Right renal cortex interstitium (tissue), 3 donors: ENCODE data around the gene ADAM10. TPM values are rescaled to one million over a fixed set of nuclear protein-coding genes. Genes with fewer than 3 reads are reported as not detected.

ENCODE experiments used
- DNase-seq, 3 donors: peaks; one replicate each; pipeline ENCODE4 v3.0.0-alpha.2; 2013; ENCODE audit warnings: low read depth in 3 of 3, low spot score in 2 of 3
- polyA plus RNA-seq, 3 donors: library from polyadenylated mRNA; unstranded; fragments of 120-200 nt; gene quantifications; one replicate each; pipeline ENCODE4 v1.2.1, GENCODE V29; 2013; ENCODE audit not compliant: insufficient read length in 3 of 3

ADAM10 gene
- polyA plus RNA-seq, 3 donors = 266 to 284 (median 277) TPM

DNA sequence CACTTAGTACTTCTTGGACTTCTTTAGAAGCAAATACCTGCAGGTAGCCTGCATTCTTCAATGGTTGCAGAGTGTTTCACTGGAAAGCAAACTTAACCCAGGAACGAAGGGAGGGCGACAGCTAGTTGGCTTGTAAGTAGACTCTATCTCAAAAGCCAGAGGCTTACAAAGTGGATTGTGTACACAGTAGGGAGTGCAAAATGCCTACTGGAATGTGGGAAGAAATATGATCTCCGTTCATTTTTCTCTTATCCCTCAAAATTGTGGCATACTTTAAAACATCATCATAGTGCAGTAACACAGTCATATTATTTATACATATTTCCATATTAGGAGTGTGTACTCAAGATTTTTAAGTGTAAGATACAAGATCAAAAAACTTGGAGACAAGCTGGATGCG is 162.0 kb downstream of the ADAM10 start:
- DNase-seq = no peak

DNA sequence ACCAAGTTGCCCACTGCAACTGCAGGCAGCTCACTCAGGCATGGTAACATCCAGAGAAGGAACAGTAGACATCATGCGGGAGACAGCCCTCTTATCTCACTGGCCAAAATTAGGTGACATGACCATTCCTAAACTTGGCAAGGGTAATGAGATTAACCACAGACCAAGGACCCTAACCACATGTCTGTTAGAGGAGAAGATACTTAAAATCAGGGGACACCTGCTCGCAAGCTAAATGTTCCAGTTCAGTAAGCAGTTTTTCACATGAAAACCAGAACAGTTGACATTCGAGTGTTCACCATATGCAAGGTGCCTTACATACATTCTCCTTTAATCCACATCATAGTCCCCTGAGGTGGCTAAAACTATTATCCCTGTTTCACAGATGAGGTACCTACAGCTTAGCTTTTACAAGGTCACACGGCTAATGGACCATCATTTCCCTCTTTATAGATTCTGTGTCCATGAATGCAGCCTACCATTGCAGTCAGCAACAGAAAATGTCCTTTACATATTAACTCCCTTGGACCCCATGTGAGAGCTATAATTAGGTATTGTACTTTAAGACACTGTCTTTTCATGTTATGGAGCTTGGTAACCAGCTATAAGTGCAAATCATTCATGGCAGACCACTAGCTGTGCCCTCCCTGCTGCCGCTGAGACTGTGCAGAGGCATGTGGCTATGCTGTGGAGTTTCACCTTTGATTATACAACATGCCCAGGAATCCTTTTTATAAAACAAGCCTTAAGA is 163.6 kb downstream of the ADAM10 start:
- DNase-seq = peak in 1 of 3 donors; percentile 23

DNA sequence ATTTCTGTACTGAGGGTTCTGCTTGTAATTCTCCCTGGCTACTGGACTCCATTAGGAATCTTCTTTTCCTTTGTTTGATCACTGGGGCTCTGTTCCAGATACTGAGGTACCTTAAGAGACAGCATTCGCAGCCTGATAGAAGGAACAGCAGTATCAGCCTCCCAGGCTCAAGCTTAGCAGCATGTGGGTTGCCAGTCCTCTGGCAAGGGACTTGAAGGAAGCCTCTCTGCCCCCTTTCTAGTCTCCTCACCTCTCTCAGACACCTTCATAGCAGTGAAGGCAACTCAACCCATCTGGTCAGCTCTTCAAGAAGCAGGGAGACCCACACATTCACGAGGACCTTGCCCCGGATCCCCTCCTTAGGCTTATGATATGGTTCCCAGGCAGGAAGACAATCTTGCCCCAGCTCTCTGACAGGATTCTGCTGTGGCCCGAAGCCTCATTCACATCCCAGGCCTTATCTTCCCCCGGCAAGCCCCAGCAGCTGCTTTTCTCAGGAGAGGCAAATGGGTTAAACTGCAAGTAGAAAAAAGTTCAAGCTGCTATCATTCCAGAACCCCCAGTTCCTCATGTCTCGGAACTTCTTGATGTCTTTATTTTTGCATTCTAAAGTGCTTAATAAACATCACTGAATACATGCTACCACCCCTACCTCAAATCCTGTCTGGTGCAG is 164.6 kb downstream of the ADAM10 start:
- no peak for DNase-seq

- DNase-seq = no peak
Measured at GRCh38 chr15:58583171-58583908, 166.2 kb downstream of the ADAM10 start.

DNA sequence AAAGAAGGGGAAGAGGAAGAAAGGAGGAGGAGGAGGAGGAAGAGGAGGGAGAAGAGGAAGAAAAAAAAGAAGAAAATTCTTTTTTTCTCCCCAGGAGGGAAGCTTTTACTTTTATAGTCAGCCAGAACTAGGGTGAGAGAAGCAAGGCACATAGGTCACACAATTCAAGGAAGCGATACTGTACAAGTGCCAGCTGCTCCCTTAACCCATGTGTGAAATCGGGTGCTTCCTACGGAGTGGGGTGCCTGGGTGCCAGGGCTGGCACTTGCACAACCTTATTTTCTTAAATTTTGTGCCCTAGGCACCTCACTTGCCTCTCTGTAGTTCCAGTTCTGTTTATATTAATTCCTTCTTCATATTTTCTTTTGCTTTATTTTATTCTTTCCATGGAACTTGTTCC is 167.3 kb downstream of the ADAM10 start:
- no peak for DNase-seq

DNA sequence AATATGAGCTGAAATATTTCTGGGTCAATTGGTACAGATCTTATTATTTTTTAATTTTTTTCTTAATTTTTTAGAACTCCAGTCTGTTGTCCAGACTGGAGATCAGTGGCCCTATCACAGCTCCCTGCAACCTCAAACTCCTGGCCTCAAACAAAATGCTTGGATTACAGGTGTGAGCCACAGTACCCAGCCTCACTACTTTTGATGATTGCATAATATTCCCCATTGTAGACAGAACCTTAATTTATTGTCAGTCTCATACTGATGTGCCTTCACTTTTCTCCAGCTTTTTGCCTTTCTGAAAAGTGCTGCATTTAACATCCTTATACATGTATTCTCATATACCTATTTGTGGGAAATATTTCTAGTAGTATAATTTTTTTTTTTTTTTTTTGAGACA is 172.8 kb downstream of the ADAM10 start:
- DNase-seq = no peak

GRCh38 chr15:58575045-58575786 is 174.3 kb downstream of the ADAM10 start:
- no peak for DNase-seq

- no peak for DNase-seq
Measured at GRCh38 chr15:58574631-58575030, 174.9 kb downstream of the ADAM10 start.

DNA sequence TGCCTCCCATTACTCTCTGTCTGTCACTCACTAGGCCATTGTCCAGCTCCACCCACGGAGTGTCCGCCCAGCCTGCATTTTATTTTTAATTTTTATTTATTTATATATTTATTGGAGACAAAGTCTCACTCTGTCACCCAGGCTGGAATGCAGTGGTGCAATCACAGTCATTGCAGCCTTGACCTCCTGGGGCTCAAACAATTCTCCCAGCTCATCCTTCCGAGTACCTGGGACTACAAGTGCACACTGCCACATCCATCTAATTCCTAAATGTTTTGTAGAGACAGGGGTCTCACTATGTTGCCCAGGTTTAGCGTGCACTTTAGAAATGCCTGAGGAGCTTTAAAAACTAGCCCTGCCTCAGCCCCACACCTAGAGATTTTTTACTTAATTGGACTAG is 176.2 kb downstream of the ADAM10 start:
- no peak for DNase-seq

GRCh38 chr15:58572521-58572920 is 177.0 kb downstream of the ADAM10 start:
- DNase-seq = no peak

GRCh38 chr15:58571491-58571890 is 178.0 kb downstream of the ADAM10 start:
- DNase-seq = no peak

DNA sequence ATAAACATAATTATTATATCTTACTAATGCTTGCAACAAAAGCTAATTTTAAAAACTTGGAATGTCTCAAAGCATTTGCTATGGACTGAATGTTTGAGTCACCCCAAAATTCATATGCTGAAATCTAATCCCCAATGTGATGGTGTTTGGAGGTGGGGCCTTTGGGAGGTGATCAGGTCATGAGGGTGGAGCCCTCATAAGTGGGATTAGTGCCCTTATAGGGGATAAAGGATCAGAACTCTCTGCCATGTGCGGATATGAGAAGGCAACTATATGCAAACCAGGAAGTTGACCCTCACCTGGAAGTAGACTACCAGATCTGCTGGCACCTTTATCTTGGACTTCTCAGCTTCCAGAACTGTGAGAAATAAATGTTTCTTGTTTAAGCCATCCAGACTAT is 180.1 kb downstream of the ADAM10 start:
- no peak for DNase-seq

DNA sequence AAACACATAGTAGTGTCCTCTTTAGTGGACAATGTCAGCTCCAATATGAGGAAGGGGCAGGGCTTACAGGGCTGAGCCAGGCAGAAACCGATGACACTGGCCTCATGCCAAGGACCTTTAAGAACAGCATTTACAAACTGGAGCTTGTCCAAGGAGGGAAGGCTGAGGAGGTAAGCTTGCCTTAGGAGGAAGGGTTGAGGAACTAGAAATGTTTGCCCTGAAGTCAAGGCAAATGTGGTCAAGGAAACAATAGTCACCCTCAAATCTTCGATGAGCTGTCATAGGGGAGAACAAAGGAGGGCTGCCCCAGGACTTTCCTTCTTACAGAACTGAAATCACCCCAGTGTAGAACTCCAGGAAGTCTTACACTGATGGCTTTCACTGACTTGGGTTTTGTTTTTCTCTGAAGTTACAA is 181.3 kb downstream of the ADAM10 start:
- DNase-seq = no peak

GRCh38 chr15:58566029-58566428 is 183.5 kb downstream of the ADAM10 start:
- no peak for DNase-seq

GRCh38 chr15:58565619-58566018 is 183.9 kb downstream of the ADAM10 start:
- DNase-seq = no peak

DNA sequence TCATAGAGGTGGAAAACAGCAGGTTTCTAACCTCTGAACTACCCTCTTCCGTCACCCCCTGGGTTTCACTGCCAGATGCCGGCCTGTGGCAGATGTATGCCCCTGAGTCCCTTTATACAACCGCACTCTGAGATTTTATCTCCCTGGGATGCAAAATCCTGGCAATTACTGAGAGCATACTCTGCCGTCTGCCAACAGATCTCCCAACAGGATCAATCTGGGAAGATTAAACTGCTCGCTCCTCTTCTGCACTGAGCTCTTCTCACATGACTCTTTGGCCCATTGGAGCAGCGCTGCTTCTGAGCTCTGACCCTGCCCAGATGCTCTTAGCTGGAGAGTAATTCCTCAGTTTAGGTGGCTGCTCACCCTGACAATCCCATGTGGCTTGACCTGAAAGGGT is 184.5 kb downstream of the ADAM10 start:
- DNase-seq = no peak

GRCh38 chr15:58562135-58562534 is 187.4 kb downstream of the ADAM10 start:
- no peak for DNase-seq

- no peak for DNase-seq
Measured at GRCh38 chr15:58561321-58561720, 188.2 kb downstream of the ADAM10 start.

DNA sequence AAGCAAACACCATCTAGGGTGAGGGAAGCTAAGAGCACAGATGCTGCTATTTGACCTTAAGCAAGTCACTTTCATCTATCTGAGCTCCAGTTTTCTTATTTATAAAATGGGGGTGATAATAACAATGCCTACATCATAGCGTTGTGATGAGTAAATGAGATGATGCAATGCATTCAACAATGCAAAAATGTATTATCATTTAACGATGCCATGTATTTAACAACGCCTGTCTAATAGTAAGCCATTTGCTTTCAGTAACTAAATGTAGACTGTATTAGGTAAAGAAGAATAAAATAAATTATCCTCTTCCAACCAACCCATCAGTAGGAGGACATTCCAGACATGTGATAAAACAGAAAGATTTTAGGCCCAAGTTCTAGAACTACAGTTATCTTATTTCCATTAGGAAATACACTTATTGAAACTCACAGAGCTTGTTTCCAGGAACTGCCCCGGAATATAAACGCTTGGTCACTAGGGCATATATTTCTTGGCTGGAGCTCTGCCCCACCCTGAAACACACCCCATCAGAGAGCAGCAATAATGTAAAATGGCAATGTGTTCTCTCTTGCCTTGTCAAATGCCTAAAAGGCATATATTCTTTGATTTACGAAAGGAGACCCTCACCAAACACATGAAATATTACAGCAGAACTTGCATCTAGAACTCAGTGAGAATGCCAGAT is 189.5 kb downstream of the ADAM10 start:
- DNase-seq = no peak

- DNase-seq = no peak
Measured at GRCh38 chr15:58558777-58559176, 190.7 kb downstream of the ADAM10 start.
